GM18861 (cell line): ENCODE measurements around the gene DGKH.
"Not testable (repeated sequence)": the region's sequence is repeated elsewhere in the genome, so short reads cannot be mapped to it uniquely, and the experiment has no call there.

Source experiments
- ATAC-seq: cut with Tn5 transposase; IDR thresholded peaks from one replicate; pipeline ENCODE4 v1.9.1; 2021; ENCODE audit not compliant: unreplicated experiment

DGKH gene

GRCh38 chr13:42225051-42225450, 176.6 kb downstream of the DGKH start:
- no peak for ATAC-seq

- ATAC-seq = not testable (repeated sequence)
Measured at GRCh38 chr13:42226759-42227158, 178.3 kb downstream of the DGKH start.

- ATAC-seq = no peak
Measured at GRCh38 chr13:42228527-42228926, 180.1 kb downstream of the DGKH start.

GRCh38 chr13:42229287-42229686, 180.8 kb downstream of the DGKH start:
- ATAC-seq = no peak

- no peak for ATAC-seq
Measured at GRCh38 chr13:42232671-42233070, 184.2 kb downstream of the DGKH start.

- no peak for ATAC-seq
Measured at GRCh38 chr13:42233726-42234125, 185.3 kb downstream of the DGKH start.

GRCh38 chr13:42239161-42239560, 190.7 kb downstream of the DGKH start:
- no peak for ATAC-seq

- no peak for ATAC-seq
Measured at GRCh38 chr13:42239644-42240043, 191.2 kb downstream of the DGKH start.

GRCh38 chr13:42246541-42246940, 198.1 kb downstream of the DGKH start:
- ATAC-seq = no peak

- no peak for ATAC-seq
Measured at GRCh38 chr13:42247883-42248282, 199.4 kb downstream of the DGKH start.

GRCh38 chr13:42255886-42256285, 207.4 kb downstream of the DGKH start:
- ATAC-seq = no peak

GRCh38 chr13:42258747-42259146, 210.3 kb downstream of the DGKH start:
- no peak for ATAC-seq

- ATAC-seq = no peak
Measured at GRCh38 chr13:42259515-42259914, 211.1 kb downstream of the DGKH start.

- no peak for ATAC-seq
Measured at GRCh38 chr13:42260903-42261654, 212.6 kb downstream of the DGKH start.

GRCh38 chr13:42266473-42266872, 218.0 kb downstream of the DGKH start:
- ATAC-seq = no peak

GRCh38 chr13:42270160-42270856, 221.9 kb downstream of the DGKH start:
- ATAC-seq = no peak

- ATAC-seq = no peak
Measured at GRCh38 chr13:42270857-42271215, 222.4 kb downstream of the DGKH start.

GRCh38 chr13:42271337-42272114, 223.1 kb downstream of the DGKH start:
- peak; percentile 67 for ATAC-seq

GRCh38 chr13:42272115-42272803, 223.8 kb downstream of the DGKH start, which contains the start of gene AKAP11:
AKAP11 (plus strand) TSS chr13:42272152; CDS start chr13:42286349, 14,197 bp downstream.
- ATAC-seq = peak; percentile 14

GRCh38 chr13:42272804-42273175, 224.3 kb downstream of the DGKH start:
- ATAC-seq = no peak
